ENCODE measurements around the gene RBM38. TPM values are rescaled to one million over a fixed set of nuclear protein-coding genes. Genes with fewer than 3 reads are reported as not detected.

RBM38 gene
- total and polyA plus RNA-seq, 2 of the 13 experiments (the other 11 are each of a cell fraction or from before 2014, with no cell fraction given), result 24.2 to 34.2 TPM

DNA sequence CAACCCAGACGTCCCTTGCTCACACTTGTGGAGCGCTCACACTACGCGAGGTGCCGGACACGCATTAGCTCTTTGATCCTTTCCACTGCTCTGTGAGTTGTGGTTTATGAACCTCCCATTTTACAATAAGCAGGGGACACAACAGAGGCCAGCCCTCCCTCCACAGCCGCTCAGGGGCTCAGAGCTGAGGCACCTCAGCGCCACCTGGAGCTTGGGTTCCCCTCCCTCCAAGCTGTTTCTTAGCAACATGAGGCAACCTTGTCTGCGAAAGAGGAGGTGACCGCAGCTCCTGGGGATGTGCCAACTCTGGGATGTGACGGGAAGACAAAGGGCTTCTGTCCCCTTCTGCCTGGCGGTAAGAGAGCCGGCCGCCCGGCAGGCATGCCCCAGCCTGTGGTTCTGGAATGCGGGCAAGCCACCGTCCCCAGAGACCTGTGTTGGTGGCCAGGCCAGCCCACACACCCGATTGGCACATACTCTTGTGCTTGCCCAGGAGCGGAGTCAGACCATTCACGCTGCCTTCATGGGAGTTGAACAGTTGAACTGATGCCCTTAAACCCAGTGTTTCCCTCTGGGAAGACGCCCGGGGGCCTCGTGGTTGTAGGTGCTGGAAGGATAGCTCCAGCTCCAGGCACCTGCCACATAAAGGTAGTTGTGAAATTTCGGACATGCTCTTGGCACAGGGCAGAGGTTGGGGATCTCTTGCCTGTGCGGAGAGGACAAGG, 44.5 kb downstream of the RBM38 start (continued):
- TF ChIP-seq, protein P1, sequence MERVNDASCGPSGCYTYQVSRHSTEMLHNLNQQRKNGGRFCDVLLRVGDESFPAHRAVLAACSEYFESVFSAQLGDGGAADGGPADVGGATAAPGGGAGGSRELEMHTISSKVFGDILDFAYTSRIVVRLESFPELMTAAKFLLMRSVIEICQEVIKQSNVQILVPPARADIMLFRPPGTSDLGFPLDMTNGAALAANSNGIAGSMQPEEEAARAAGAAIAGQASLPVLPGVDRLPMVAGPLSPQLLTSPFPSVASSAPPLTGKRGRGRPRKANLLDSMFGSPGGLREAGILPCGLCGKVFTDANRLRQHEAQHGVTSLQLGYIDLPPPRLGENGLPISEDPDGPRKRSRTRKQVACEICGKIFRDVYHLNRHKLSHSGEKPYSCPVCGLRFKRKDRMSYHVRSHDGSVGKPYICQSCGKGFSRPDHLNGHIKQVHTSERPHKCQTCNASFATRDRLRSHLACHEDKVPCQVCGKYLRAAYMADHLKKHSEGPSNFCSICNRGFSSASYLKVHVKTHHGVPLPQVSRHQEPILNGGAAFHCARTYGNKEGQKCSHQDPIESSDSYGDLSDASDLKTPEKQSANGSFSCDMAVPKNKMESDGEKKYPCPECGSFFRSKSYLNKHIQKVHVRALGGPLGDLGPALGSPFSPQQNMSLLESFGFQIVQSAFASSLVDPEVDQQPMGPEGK (CRISPR knock-in tag; IDR thresholded peaks at IDR 0.05), result peak; percentile 69
- peak; percentile 53 for TF ChIP-seq SALL1 (CRISPR knock-in tag; IDR thresholded peaks at IDR 0.05)
- no peak for TF ChIP-seq ATF4 (CRISPR knock-in tag; IDR thresholded peaks at IDR 0.05)
- TF ChIP-seq, protein P2, sequence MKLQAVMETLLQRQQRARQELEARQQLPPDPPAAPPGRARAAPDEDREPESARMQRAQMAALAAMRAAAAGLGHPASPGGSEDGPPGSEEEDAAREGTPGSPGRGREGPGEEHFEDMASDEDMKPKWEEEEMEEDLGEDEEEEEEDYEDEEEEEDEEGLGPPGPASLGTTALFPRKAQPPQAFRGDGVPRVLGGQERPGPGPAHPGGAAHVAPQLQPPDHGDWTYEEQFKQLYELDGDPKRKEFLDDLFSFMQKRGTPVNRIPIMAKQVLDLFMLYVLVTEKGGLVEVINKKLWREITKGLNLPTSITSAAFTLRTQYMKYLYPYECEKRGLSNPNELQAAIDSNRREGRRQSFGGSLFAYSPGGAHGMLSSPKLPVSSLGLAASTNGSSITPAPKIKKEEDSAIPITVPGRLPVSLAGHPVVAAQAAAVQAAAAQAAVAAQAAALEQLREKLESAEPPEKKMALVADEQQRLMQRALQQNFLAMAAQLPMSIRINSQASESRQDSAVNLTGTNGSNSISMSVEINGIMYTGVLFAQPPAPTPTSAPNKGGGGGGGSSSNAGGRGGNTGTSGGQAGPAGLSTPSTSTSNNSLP (IDR thresholded peaks at IDR 0.05; ENCODE audit: low read depth, low read length), result 0 out of 2 replicates have a peak, but pooled peaks have one; percentile 32
- TF ChIP-seq ATRX (CRISPR knock-in tag; IDR thresholded peaks at IDR 0.05; ENCODE audit: borderline replicate concordance), result no peak
- TF ChIP-seq FOXM1 (CRISPR knock-in tag; IDR thresholded peaks at IDR 0.05), result no peak
- TF ChIP-seq ZNF878 (CRISPR knock-in tag; IDR thresholded peaks at IDR 0.05), result no peak
- TF ChIP-seq, protein P3, sequence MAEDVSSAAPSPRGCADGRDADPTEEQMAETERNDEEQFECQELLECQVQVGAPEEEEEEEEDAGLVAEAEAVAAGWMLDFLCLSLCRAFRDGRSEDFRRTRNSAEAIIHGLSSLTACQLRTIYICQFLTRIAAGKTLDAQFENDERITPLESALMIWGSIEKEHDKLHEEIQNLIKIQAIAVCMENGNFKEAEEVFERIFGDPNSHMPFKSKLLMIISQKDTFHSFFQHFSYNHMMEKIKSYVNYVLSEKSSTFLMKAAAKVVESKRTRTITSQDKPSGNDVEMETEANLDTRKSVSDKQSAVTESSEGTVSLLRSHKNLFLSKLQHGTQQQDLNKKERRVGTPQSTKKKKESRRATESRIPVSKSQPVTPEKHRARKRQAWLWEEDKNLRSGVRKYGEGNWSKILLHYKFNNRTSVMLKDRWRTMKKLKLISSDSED (CRISPR knock-in tag; IDR thresholded peaks at IDR 0.05), result no peak
- no peak for TF ChIP-seq HMGA1 (CRISPR knock-in tag; conservative IDR thresholded peaks at IDR 0.05)
- TF ChIP-seq KLF9 (CRISPR knock-in tag; IDR thresholded peaks at IDR 0.05; ENCODE audit: low read depth), result no peak
- TF ChIP-seq ZNF430 (CRISPR knock-in tag; IDR thresholded peaks at IDR 0.05), result peak; percentile 77; the same call in 1 of the 2 replicates
- TF ChIP-seq PHB2 (IDR thresholded peaks at IDR 0.05; ENCODE audit: partially characterized antibody), result no peak
- 0 out of 2 replicates have a peak, but pooled peaks have one; percentile 13 for TF ChIP-seq ZBTB21 (CRISPR knock-in tag; IDR thresholded peaks at IDR 0.05)
- peak; percentile 78; the same call in 1 of the 2 replicates for TF ChIP-seq RFX1 (IDR thresholded peaks at IDR 0.05)
- TF ChIP-seq ZMYM3 (CRISPR knock-in tag; IDR thresholded peaks at IDR 0.05), result peak; percentile 77
- TF ChIP-seq ATAD3A (CRISPR knock-in tag; IDR thresholded peaks at IDR 0.05), result no peak
- no peak; the same call in 1 of the 2 replicates for TF ChIP-seq CSRNP1 (CRISPR knock-in tag; IDR thresholded peaks at IDR 0.05)
- TF ChIP-seq HNF4A (CRISPR knock-in tag; IDR thresholded peaks at IDR 0.05), result 0 out of 2 replicates have a peak, but pooled peaks have one; percentile 17
- TF ChIP-seq POLR2A (IDR thresholded peaks at IDR 0.05; ENCODE audit: insufficient read depth in 1 of 2, low read depth in 2 of 2, low read length in 2 of 2), result peak in 1 of 2 experiments; percentile 19; a peak in 1 of 4 replicates
- no peak for TF ChIP-seq DMTF1 (CRISPR knock-in tag; IDR thresholded peaks at IDR 0.05)
